A549 (cell line): Measurements from ENCODE around the gene PTPRD. TPM values are rescaled to one million over a fixed set of nuclear protein-coding genes. Genes with fewer than 3 reads are reported as not detected.
A peak's percentile ranks its signal among the peaks of the same experiment; 100 is the strongest.
"Not testable (repeated sequence)": the region's sequence is repeated elsewhere in the genome, so short reads cannot be mapped to it uniquely, and the experiment has no call there.

ENCODE experiments used
- ATAC-seq, 2 experiments: fragments of 200-7000 bp in 1 of 2; fragments of >200 bp in 1 of 2; cut with Nextera tagmentation in 1 of 2; cut with Tn5 transposase in 1 of 2; 3 replicates each; pipeline versions ENCODE4 v1.8.0 to v1.9.1; 2018 to 2020; ENCODE audit warnings: mild to moderate bottlenecking in 1 of 2, moderate library complexity in 1 of 2
- CTCF ChIA-PET: fragments of 300-600 bp; sonication (Branson Sonifier 250); formaldehyde crosslinking; extraction: SDS; loops from one replicate; lab custom pipeline; 2021; ENCODE audit warnings: antibody characterized with exemption, inconsistent platforms; lab: Yijun Ruan, JAX
- POLR2A ChIA-PET: fragments of 350-600 bp; formaldehyde crosslinking; extraction: SDS; loops from one replicate; lab custom pipeline; 2021; ENCODE audit warnings: antibody characterized with exemption, inconsistent platforms; lab: Yijun Ruan, JAX
- DNase-seq, 2 experiments: peaks; one replicate each; pipeline versions ENCODE4 v3.0.0 to v3.0.0-alpha.2; 2011 to 2016; ENCODE audit warnings: low read depth in 1 of 2, low spot score in 1 of 2
- FAIRE-seq: peaks from 2 replicates; lab custom pipeline; 2011; peaks lifted over from hg19 to GRCh38; lab: Jason Lieb, UNC
- H3K27ac ChIP-seq, 2 experiments: fragments of >200 bp; sonication (Bioruptor Twin); formaldehyde crosslinking; 3 replicates each; pipeline ENCODE4 v1.5.1; 2016 to 2017
- H3K4me1 ChIP-seq: fragments of >200 bp; sonication (Bioruptor Twin); formaldehyde crosslinking; 3 replicates; pipeline ENCODE4 v1.6.1; 2016
- H3K4me2 ChIP-seq: fragments of >200 bp; sonication (Bioruptor Twin); formaldehyde crosslinking; 3 replicates; pipeline ENCODE4 v1.6.1; 2016
- H3K4me3 ChIP-seq: fragments of >200 bp; sonication (Bioruptor Twin); formaldehyde crosslinking; 3 replicates; pipeline ENCODE4 v1.5.1; 2016
- H3K9me3 ChIP-seq: fragments of >200 bp; sonication (Bioruptor Twin); formaldehyde crosslinking; 3 replicates; pipeline ENCODE4 v1.6.1; 2016
- BCL3 ChIP-seq: fragments of >200 bp; sonication (Bioruptor Twin); formaldehyde crosslinking; IDR thresholded peaks from 3 replicates; pipeline ENCODE4 v1.6.1; 2016
- CBX8 ChIP-seq: fragments of 200-600 bp; sonication (generic); IDR thresholded peaks from 2 replicates; pipeline ENCODE4 v1.6.1; 2016
- CTCF ChIP-seq: fragments of >200 bp; sonication (Bioruptor Twin); formaldehyde crosslinking; IDR thresholded peaks from 3 replicates; pipeline ENCODE4 v1.5.1; 2016
- FOSL2 ChIP-seq, 2 experiments: fragments of 450-650 bp in 1 of 2; fragments of >200 bp in 1 of 2; sonication (Bioruptor Twin) in 1 of 2; formaldehyde crosslinking; IDR thresholded peaks; 2 replicates each; pipeline versions ENCODE4 v1.5.0 to v1.6.1; 2016 to 2020; ENCODE audit warnings: mild to moderate bottlenecking in 1 of 2, moderate library complexity in 1 of 2
- HES2 ChIP-seq: fragments of >200 bp; sonication (Bioruptor Twin); formaldehyde crosslinking; IDR thresholded peaks from 2 replicates; pipeline ENCODE4 v1.6.1; 2016
- HMGXB4 ChIP-seq: fragments of 250-450 bp; sonication (Bioruptor Pico); IDR thresholded peaks from 2 replicates; pipeline ENCODE4 v1.5.0; 2021; ENCODE audit warnings: mild to moderate bottlenecking, moderate library complexity, borderline replicate concordance
- HOXB5 ChIP-seq: fragments of 250-450 bp; sonication (Bioruptor Pico); IDR thresholded peaks from 2 replicates; pipeline ENCODE4 v1.5.0; 2020; ENCODE audit warnings: mild to moderate bottlenecking, moderate library complexity
- JUNB ChIP-seq: fragments of >200 bp; sonication (Bioruptor Twin); formaldehyde crosslinking; IDR thresholded peaks from 2 replicates; pipeline ENCODE4 v1.6.1; 2016
- KDM1A ChIP-seq: fragments of 200-600 bp; sonication (generic); IDR thresholded peaks from 2 replicates; pipeline ENCODE4 v1.6.1; 2016; ENCODE audit warnings: low read depth, mild to moderate bottlenecking
- MAFK ChIP-seq: fragments of 450-650 bp; IDR thresholded peaks from 2 replicates; pipeline ENCODE4 v1.6.1; 2014; ENCODE audit not compliant: partially characterized antibody
- MAX ChIP-seq: IDR thresholded peaks from 2 replicates; pipeline ENCODE4 v1.6.1; 2012
- MYC ChIP-seq: IDR thresholded peaks from 2 replicates; pipeline ENCODE4 v1.6.1; 2012; ENCODE audit warnings: mild to moderate bottlenecking, inconsistent platforms, low read length, improper control_type of control experiment, borderline replicate concordance
- NPAS2 ChIP-seq: fragments of 250-450 bp; sonication (Bioruptor Pico); IDR thresholded peaks from 2 replicates; pipeline ENCODE4 v1.8.0; 2022; ENCODE audit warnings: mild to moderate bottlenecking, moderate library complexity, borderline replicate concordance
- NR3C1 ChIP-seq: fragments of >200 bp; sonication (Bioruptor Twin); formaldehyde crosslinking; IDR thresholded peaks from 3 replicates; pipeline ENCODE4 v1.6.1; 2017
- PBX3 ChIP-seq: IDR thresholded peaks from 2 replicates; pipeline ENCODE4 v1.6.1; 2012
- POLR2AphosphoS2 ChIP-seq: conservative IDR thresholded peaks from 2 replicates; pipeline ENCODE4 v1.6.1; 2012; ENCODE audit warnings: low read length, improper control_type of control experiment, inconsistent platforms
- RARB ChIP-seq: fragments of 250-450 bp; sonication (Bioruptor Pico); IDR thresholded peaks from 2 replicates; pipeline ENCODE4 v1.8.0; 2021; ENCODE audit warnings: mild to moderate bottlenecking, moderate library complexity
- RFX5 ChIP-seq: fragments of 450-650 bp; IDR thresholded peaks from 2 replicates; pipeline ENCODE4 v1.7.1; 2014; ENCODE audit warnings: antibody characterized with exemption, mild to moderate bottlenecking, moderate library complexity
- RNF2 ChIP-seq: fragments of 200-600 bp; sonication (generic); IDR thresholded peaks from 2 replicates; pipeline ENCODE4 v1.6.1; 2016; ENCODE audit warnings: low read depth, mild to moderate bottlenecking, antibody characterized with exemption, moderate library complexity, borderline replicate concordance
- SMC3 ChIP-seq: fragments of >200 bp; sonication (Bioruptor Twin); formaldehyde crosslinking; IDR thresholded peaks from 3 replicates; pipeline ENCODE4 v1.6.1; 2018; ENCODE audit warnings: inconsistent platforms
- SREBF2 ChIP-seq: fragments of 450-650 bp; IDR thresholded peaks from 2 replicates; pipeline ENCODE4 v1.6.1; 2014; ENCODE audit warnings: mild to moderate bottlenecking, moderate library complexity
- TFCP2L1 ChIP-seq: fragments of 250-450 bp; sonication (Bioruptor Pico); IDR thresholded peaks from 2 replicates; pipeline ENCODE4 v1.5.0; 2021; ENCODE audit warnings: mild to moderate bottlenecking
- USF2 ChIP-seq: fragments of 450-650 bp; IDR thresholded peaks from 2 replicates; pipeline ENCODE4 v1.6.1; 2014; ENCODE audit warnings: antibody characterized with exemption
- ZNF302 ChIP-seq: fragments of 250-450 bp; sonication (Bioruptor Pico); IDR thresholded peaks from 2 replicates; pipeline ENCODE4 v1.9.0; 2021; ENCODE audit warnings: inconsistent platforms, mild to moderate bottlenecking, moderate library complexity
- ZSCAN20 ChIP-seq: fragments of 250-450 bp; sonication (Bioruptor Pico); IDR thresholded peaks from 2 replicates; pipeline ENCODE4 v1.8.0; 2022; ENCODE audit warnings: mild to moderate bottlenecking, moderate library complexity
- WGBS: methylation state at CpG from one replicate; pipeline ENCODE4 v1.1.6; 2017; ENCODE audit errors: missing lambda C conversion rate; 5-methylcytosine and 5-hydroxymethylcytosine counted together
- polyA plus RNA-seq, 4 experiments: library from polyadenylated mRNA; depleted of rRNA in 3 of 4; stranded (reverse); fragments of >200 nt; fragmentation: RNase III in 1 of 4; extraction: RNeasy Plus Mini Kit Qiagen cat#74134 plus additional on column Dnase treatment in 1 of 4; gene quantifications; 2 replicates in 3 of 4; 3 replicates in 1 of 4; pipeline ENCODE4 v1.2.3, GENCODE V29; 2011 to 2017

The PTPRD gene
- polyA plus RNA-seq, 2 of the 4 experiments (the other 2 are of a cell fraction) = 0.39 to 1.3 TPM

GRCh38 chr9:9099646-9100045 is 1513.2 kb downstream of the PTPRD start:
- no peak overlapping the region for H3K27ac ChIP-seq
- H3K9me3 ChIP-seq = 0 out of 3 replicates have a peak, but pooled peaks cover 3% of the 10 kb centered on the region
- POLR2A ChIA-PET = no interaction called here
- FAIRE-seq = no peak
- no peak for DNase-seq
- CTCF ChIA-PET = no interaction called here
- no peak overlapping the region for H3K4me3 ChIP-seq
- no peak overlapping the region for H3K4me2 ChIP-seq
- no peak for ATAC-seq
- TF ChIP-seq RNF2 = no peak
- no peak for TF ChIP-seq ZSCAN20
- TF ChIP-seq MYC = no peak
- TF ChIP-seq NPAS2 (CRISPR knock-in tag) = no peak
- no peak for TF ChIP-seq HMGXB4 (CRISPR knock-in tag)
- no peak for TF ChIP-seq CBX8
- TF ChIP-seq FOSL2 (IDR thresholded peaks at IDR 0.05) = no peak
- TF ChIP-seq FOSL2 (CRISPR knock-in tag; IDR thresholded peaks at IDR 0.05) = no peak
- TF ChIP-seq PBX3 = no peak
- no peak for TF ChIP-seq MAX
- TF ChIP-seq SMC3 = no peak
- no peak for TF ChIP-seq HOXB5
- TF ChIP-seq USF2 = no peak
- TF ChIP-seq RARB (CRISPR knock-in tag) = no peak
- no peak for TF ChIP-seq JUNB
- no peak for TF ChIP-seq BCL3
- no peaks in the 10 kb centered on the region for H3K4me1 ChIP-seq
- 6% methylated on average over 3 of the region's 3 CpGs for WGBS

GRCh38 chr9:9097254-9097653 is 1515.5 kb downstream of the PTPRD start:
- H3K9me3 ChIP-seq, H3K4me1 ChIP-seq, POLR2A ChIA-PET, ATAC-seq, H3K4me3 ChIP-seq, FAIRE-seq, DNase-seq, H3K4me2 ChIP-seq, H3K27ac ChIP-seq: not testable (repeated sequence)
- CTCF ChIA-PET = interaction anchor here (0.6 kb wide), 1 partner anchor 210 kb away, joined by 3 read pairs; no protein-coding TSS in a partner anchor
- 2% methylated on average over 6 of the region's 6 CpGs for WGBS
- TF ChIP-seq MAFK = peak; percentile 11

GRCh38 chr9:9091387-9091786 is 1521.4 kb downstream of the PTPRD start:
- no peak overlapping the region for H3K27ac ChIP-seq
- ChIA-PET POLR2A (no interaction called here), CTCF (no interaction called here)
- H3K4me3 ChIP-seq = no peak overlapping the region
- ATAC-seq (no peak), FAIRE-seq (no peak), DNase-seq (no peak)
- H3K9me3 ChIP-seq = no peaks in the 10 kb centered on the region
- no peaks in the 10 kb centered on the region for H3K4me1 ChIP-seq
- no peak for TF ChIP-seq POLR2AphosphoS2
- no peak for TF ChIP-seq RNF2
- TF ChIP-seq KDM1A = no peak
- TF ChIP-seq ZNF302 (CRISPR knock-in tag) = no peak
- TF ChIP-seq HES2 = no peak
- no peak for TF ChIP-seq RFX5
- TF ChIP-seq ZSCAN20 = no peak
- TF ChIP-seq CTCF = no peak
- no peak for TF ChIP-seq SREBF2
- no peak for TF ChIP-seq TFCP2L1 (CRISPR knock-in tag)
- no peak for TF ChIP-seq NR3C1
- no peak for TF ChIP-seq HMGXB4 (CRISPR knock-in tag)
- no peak overlapping the region for H3K4me2 ChIP-seq
